Activated naive CD8-positive, alpha-beta T cell (primary cell): ENCODE data around the gene CALY.
A peak's percentile ranks its signal among the peaks of the same experiment; 100 is the strongest.
"Not testable (repeated sequence)": the region's sequence is repeated elsewhere in the genome, so short reads cannot be mapped to it uniquely, and the experiment has no call there.

ENCODE experiments used
- H3K27ac Mint-ChIP-seq: one replicate; pipeline ENCODE4 v1.8.0; 2021; ENCODE audit warnings: mixed read lengths
- H3K27me3 Mint-ChIP-seq: one replicate; pipeline ENCODE4 v1.8.0; 2021; ENCODE audit warnings: mixed read lengths
- H3K36me3 Mint-ChIP-seq: one replicate; pipeline ENCODE4 v1.8.0; 2021; ENCODE audit warnings: mixed read lengths
- H3K4me1 Mint-ChIP-seq: one replicate; pipeline ENCODE4 v1.8.0; 2021; ENCODE audit warnings: low read depth, mixed read lengths
- H3K4me3 Mint-ChIP-seq: one replicate; pipeline ENCODE4 v1.8.0; 2021; ENCODE audit warnings: mild to moderate bottlenecking, mixed read lengths
- H3K9me3 Mint-ChIP-seq: one replicate; pipeline ENCODE4 v1.8.0; 2021; ENCODE audit warnings: low read depth, mixed read lengths

The CALY gene

GRCh38 chr10:133373174-133374090 lies 36.7 kb upstream of the CALY start, which contains the start of gene ECHS1:
ECHS1 (minus strand) TSS chr10:133373354; CDS start chr10:133373333, 21 bp downstream.
- peak within 1 kb of the TSS; percentile 76 for H3K27ac Mint-ChIP-seq
- H3K9me3 Mint-ChIP-seq: no peaks in the 10 kb centered on the region
- H3K4me3 Mint-ChIP-seq: peak within 1 kb of the TSS; percentile 85
- H3K27me3 Mint-ChIP-seq: no peaks in the 10 kb centered on the region
- H3K36me3 Mint-ChIP-seq: peaks cover 3% of the 10 kb centered on the region
- peaks cover 16% of the 10 kb centered on the region for H3K4me1 Mint-ChIP-seq

- no peaks in the 10 kb centered on the region for H3K27me3 Mint-ChIP-seq
Measured at GRCh38 chr10:133372507-133372906, 35.8 kb upstream of the CALY start.

GRCh38 chr10:133370030-133370786 lies 33.5 kb upstream of the CALY start:
- Mint-ChIP-seq H3K9me3 (no peaks in the 10 kb centered on the region), H3K27ac (no peak overlapping the region), H3K4me3 (no peak overlapping the region), H3K4me1 (peaks cover 16% of the 10 kb centered on the region), H3K36me3 (peaks cover 3% of the 10 kb centered on the region), H3K27me3 (no peaks in the 10 kb centered on the region)

More at GRCh38 chr10:133372507-133372906, 35.8 kb upstream of the CALY start:
- peaks cover 3% of the 10 kb centered on the region for H3K36me3 Mint-ChIP-seq
- H3K4me3 Mint-ChIP-seq: peak overlapping the region; percentile 80
- H3K27ac Mint-ChIP-seq: no peak overlapping the region
- H3K9me3 Mint-ChIP-seq: no peaks in the 10 kb centered on the region
- peaks cover 16% of the 10 kb centered on the region for H3K4me1 Mint-ChIP-seq

- Mint-ChIP-seq H3K27ac (no peak overlapping the region), H3K27me3 (no peaks in the 10 kb centered on the region), H3K9me3 (no peaks in the 10 kb centered on the region), H3K4me3 (no peak overlapping the region), H3K36me3 (peaks cover 3% of the 10 kb centered on the region), H3K4me1 (peaks cover 10% of the 10 kb centered on the region)
Measured at GRCh38 chr10:133368153-133368552, 31.5 kb upstream of the CALY start.

GRCh38 chr10:133367461-133367860 lies 30.8 kb upstream of the CALY start:
- H3K4me3 Mint-ChIP-seq, H3K36me3 Mint-ChIP-seq, H3K9me3 Mint-ChIP-seq, H3K27me3 Mint-ChIP-seq, H3K27ac Mint-ChIP-seq, H3K4me1 Mint-ChIP-seq: not testable (repeated sequence)

GRCh38 chr10:133366751-133367150 lies 30.1 kb upstream of the CALY start:
- H3K4me3 Mint-ChIP-seq: no peak overlapping the region
- no peaks in the 10 kb centered on the region for H3K9me3 Mint-ChIP-seq
- H3K27ac Mint-ChIP-seq: no peak overlapping the region
- H3K27me3 Mint-ChIP-seq: no peaks in the 10 kb centered on the region
- H3K4me1 Mint-ChIP-seq: peaks cover 9% of the 10 kb centered on the region
- H3K36me3 Mint-ChIP-seq: peaks cover 3% of the 10 kb centered on the region

GRCh38 chr10:133366130-133366478 lies 29.4 kb upstream of the CALY start:
- H3K36me3 Mint-ChIP-seq: peaks cover 3% of the 10 kb centered on the region

GRCh38 chr10:133365461-133366129 lies 28.9 kb upstream of the CALY start:
- Mint-ChIP-seq H3K27ac (no peak overlapping the region), H3K4me3 (no peak overlapping the region), H3K4me1 (peaks cover 9% of the 10 kb centered on the region), H3K9me3 (no peaks in the 10 kb centered on the region), H3K36me3 (peaks cover 3% of the 10 kb centered on the region), H3K27me3 (no peaks in the 10 kb centered on the region)

More at GRCh38 chr10:133366130-133366478, 29.4 kb upstream of the CALY start:
- H3K4me3 Mint-ChIP-seq: no peak overlapping the region
- no peaks in the 10 kb centered on the region for H3K9me3 Mint-ChIP-seq
- H3K27me3 Mint-ChIP-seq: no peaks in the 10 kb centered on the region
- H3K27ac Mint-ChIP-seq: no peak overlapping the region
- peaks cover 9% of the 10 kb centered on the region for H3K4me1 Mint-ChIP-seq

GRCh38 chr10:133364645-133365431 lies 28.1 kb upstream of the CALY start:
- no peaks in the 10 kb centered on the region for H3K9me3 Mint-ChIP-seq
- H3K4me3 Mint-ChIP-seq: no peak overlapping the region
- H3K4me1 Mint-ChIP-seq: peaks cover 9% of the 10 kb centered on the region
- no peak overlapping the region for H3K27ac Mint-ChIP-seq
- no peaks in the 10 kb centered on the region for H3K27me3 Mint-ChIP-seq
- H3K36me3 Mint-ChIP-seq: peaks cover 3% of the 10 kb centered on the region

GRCh38 chr10:133362846-133363245 lies 26.1 kb upstream of the CALY start:
- no peak overlapping the region for H3K27ac Mint-ChIP-seq
- no peaks in the 10 kb centered on the region for H3K9me3 Mint-ChIP-seq
- peaks cover 6% of the 10 kb centered on the region for H3K4me1 Mint-ChIP-seq
- no peaks in the 10 kb centered on the region for H3K36me3 Mint-ChIP-seq
- no peak overlapping the region for H3K4me3 Mint-ChIP-seq
- H3K27me3 Mint-ChIP-seq: no peaks in the 10 kb centered on the region

GRCh38 chr10:133361773-133362441 lies 25.2 kb upstream of the CALY start:
- H3K9me3 Mint-ChIP-seq: no peaks in the 10 kb centered on the region
- H3K27me3 Mint-ChIP-seq: no peaks in the 10 kb centered on the region
- H3K4me3 Mint-ChIP-seq: no peak overlapping the region
- H3K36me3 Mint-ChIP-seq: no peaks in the 10 kb centered on the region
- H3K4me1 Mint-ChIP-seq: peaks cover 6% of the 10 kb centered on the region
- H3K27ac Mint-ChIP-seq: peak overlapping the region; percentile 4

GRCh38 chr10:133361227-133361626 lies 24.5 kb upstream of the CALY start:
- no peaks in the 10 kb centered on the region for H3K9me3 Mint-ChIP-seq

GRCh38 chr10:133359972-133360610 lies 23.4 kb upstream of the CALY start:
- Mint-ChIP-seq H3K27me3 (no peaks in the 10 kb centered on the region), H3K4me1 (peaks cover 9% of the 10 kb centered on the region), H3K27ac (no peak overlapping the region), H3K4me3 (no peak overlapping the region), H3K9me3 (no peaks in the 10 kb centered on the region), H3K36me3 (no peaks in the 10 kb centered on the region)

More at GRCh38 chr10:133361227-133361626, 24.5 kb upstream of the CALY start:
- Mint-ChIP-seq H3K36me3 (no peaks in the 10 kb centered on the region), H3K27me3 (no peaks in the 10 kb centered on the region), H3K4me1 (peaks cover 6% of the 10 kb centered on the region), H3K4me3 (no peak overlapping the region), H3K27ac (no peak overlapping the region)
